Measurements from ENCODE around the gene C1QL4. TPM values are rescaled to one million over a fixed set of nuclear protein-coding genes. Genes with fewer than 3 reads are reported as not detected.

C1QL4 gene
- total RNA-seq, 1 donor: 0.18 TPM

DNA sequence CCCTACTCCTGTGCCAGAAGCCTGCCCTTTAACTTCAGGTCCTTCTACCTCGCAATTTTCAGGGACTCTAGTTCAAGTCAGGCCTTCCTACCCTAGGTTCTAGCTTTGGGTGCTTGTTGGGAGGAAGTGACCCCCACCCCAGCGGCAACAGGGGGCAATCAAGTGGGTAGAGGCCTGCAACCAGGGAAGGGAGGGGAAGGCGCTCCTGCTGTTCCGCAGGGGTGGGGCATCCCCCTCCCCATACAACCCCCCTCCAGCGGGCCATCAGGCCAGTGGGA lies 42.2 kb downstream of the C1QL4 start:
- no peak for TF ChIP-seq CTCF (IDR thresholded peaks at IDR 0.05; ENCODE audit: insufficient read depth, low read length)
- H3K4me3 ChIP-seq (ENCODE audit: low read depth, low read length): no peak overlapping the region
- no peak for DNase-seq (ENCODE audit: low read depth)

GRCh38 chr12:49294086-49294803 lies 42.7 kb downstream of the C1QL4 start:
- no peak for DNase-seq (ENCODE audit: low read depth)
- no peak for TF ChIP-seq CTCF (IDR thresholded peaks at IDR 0.05; ENCODE audit: insufficient read depth, low read length)
- H3K4me3 ChIP-seq (ENCODE audit: low read depth, low read length): no peak overlapping the region

DNA sequence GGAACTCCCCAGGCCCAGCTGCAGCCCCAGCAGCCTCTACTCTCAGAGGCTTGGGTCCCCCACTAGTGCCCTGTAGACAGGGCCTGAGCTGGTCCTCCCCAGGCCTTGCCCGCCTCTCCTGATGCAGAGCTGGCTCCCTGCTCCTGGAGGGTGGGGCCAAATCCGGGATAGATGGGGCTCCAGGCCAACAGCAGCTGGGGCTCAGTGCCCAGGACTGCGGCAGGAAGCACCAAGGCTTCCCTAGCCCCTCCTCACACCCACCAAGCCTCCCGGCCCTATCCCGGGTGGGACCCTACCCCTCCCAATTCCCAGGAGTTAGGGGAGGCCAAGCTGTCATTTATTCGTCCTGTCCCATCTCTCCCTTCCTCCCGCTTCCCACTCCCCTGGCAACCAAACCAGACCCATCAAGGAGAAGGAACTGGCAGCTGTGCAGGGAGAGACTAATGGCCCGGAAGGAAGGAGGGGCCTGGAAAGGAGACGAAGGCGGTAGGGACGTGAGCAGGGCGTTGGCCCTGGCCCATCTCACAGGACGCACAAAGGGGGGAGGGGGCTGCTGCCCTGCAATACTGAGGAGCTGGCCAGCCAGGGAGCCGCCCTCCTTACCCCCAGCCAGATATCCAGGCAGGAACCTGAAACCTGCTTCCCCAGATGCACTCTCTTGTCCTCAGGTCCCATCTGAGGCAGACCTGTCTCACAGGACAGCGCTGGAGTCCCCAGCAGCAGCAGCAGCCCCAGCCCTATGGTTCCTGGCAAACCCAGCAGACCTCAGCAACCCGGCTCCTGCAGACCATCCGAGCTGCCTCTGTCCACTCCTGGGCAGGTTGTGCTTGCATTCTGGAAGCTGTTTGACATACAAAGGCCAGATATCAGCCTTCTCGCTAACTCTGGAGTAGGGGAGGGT lies 43.7 kb downstream of the C1QL4 start:
- peak; percentile 68 for DNase-seq (ENCODE audit: low read depth)
- peak overlapping the region; percentile 26 for H3K4me3 ChIP-seq (ENCODE audit: low read depth, low read length)
- TF ChIP-seq CTCF (IDR thresholded peaks at IDR 0.05; ENCODE audit: insufficient read depth, low read length): no peak

DNA sequence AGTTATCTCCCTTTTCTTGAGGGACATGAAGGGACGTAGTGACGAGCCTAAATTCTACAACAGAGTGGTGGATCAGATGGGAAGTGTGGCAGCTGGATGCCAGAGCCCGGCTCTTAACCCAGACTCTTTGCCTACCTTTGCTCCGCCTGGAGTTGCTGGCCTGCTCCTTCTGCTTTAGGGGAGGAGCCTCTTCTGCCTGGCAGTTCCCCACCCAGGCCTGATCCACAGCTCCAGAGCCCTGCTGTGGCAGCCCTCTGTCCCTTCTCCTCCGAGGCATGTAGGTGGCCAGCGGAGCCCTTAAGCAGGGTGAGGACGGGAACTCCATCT lies 44.3 kb downstream of the C1QL4 start:
- H3K4me3 ChIP-seq (ENCODE audit: low read depth, low read length): peak overlapping the region; percentile 6
- DNase-seq (ENCODE audit: low read depth): no peak
- no peak for TF ChIP-seq CTCF (IDR thresholded peaks at IDR 0.05; ENCODE audit: insufficient read depth, low read length)

DNA sequence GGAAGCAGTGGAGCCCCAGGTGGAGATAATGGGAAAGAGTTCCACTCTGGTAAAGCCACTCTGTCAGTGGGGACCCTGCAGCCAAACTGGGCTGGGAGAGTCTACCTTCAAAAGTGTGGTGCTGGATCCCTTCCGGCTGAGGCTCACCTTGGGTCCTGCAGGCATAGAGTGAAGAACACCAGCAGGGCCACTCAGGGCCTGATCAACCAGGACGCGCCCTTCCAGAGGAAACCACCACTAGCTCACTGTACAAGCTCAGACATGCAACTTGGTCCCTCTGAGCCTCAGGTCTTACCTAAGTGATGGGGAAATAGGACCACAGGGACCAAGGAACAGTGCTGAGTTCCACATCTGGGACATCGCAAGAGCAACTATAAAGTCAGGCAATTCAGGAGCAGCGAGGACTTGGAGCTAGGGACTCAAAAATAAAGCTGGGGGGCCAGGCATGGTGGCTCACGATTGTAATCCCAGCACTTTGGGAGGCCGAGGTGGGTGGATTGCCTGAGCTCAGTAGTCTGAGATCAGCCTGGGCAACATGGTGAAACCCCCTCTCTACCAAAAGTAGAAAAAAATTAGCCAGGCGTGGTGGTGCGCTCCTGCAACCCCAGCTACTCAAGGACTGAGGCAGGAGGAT lies 47.9 kb downstream of the C1QL4 start:
- no peak for DNase-seq (ENCODE audit: low read depth)
- TF ChIP-seq CTCF (IDR thresholded peaks at IDR 0.05; ENCODE audit: insufficient read depth, low read length): no peak
- H3K4me3 ChIP-seq (ENCODE audit: low read depth, low read length): no peak overlapping the region

DNA sequence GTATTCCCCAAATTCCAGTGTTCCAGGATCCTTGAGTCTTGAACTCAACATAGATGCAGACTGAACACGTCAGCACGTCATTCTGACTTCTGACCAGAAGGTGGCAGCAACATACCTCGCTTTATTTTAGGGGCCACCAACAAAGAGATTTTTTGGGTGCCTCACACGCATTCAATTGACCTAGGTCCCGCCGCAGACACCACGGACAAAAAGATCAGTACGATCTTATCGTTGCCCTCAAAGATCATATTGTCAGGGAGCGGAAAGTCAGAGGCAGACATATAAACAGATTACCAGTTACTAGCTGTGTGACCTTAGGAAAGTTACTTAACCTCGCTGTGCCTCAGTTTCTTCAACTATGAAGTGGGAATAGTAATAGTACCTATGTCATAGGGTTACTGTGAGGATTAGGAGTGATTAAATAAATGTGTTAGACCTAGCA lies 48.6 kb downstream of the C1QL4 start:
- DNase-seq (ENCODE audit: low read depth): peak; percentile 70
- no peak overlapping the region for H3K4me3 ChIP-seq (ENCODE audit: low read depth, low read length)
- TF ChIP-seq CTCF (IDR thresholded peaks at IDR 0.05; ENCODE audit: insufficient read depth, low read length): peak; percentile 81
